Rectal smooth muscle tissue (tissue), 1 donor: ENCODE measurements around the gene GALNTL6.
"Not testable (repeated sequence)": the region's sequence is repeated elsewhere in the genome, so short reads cannot be mapped to it uniquely, and the experiment has no call there.

Source experiments
- H3K27ac ChIP-seq: one replicate; pipeline ENCODE4 v1.7.0; 2013; ENCODE audit warnings: low read depth, low read length, inconsistent platforms
- H3K27me3 ChIP-seq: one replicate; pipeline ENCODE4 v1.7.0; 2013; ENCODE audit warnings: low read length; ENCODE audit not compliant: control insufficient read depth, insufficient read depth
- H3K36me3 ChIP-seq: one replicate; pipeline ENCODE4 v1.7.0; 2013; ENCODE audit warnings: low read length; ENCODE audit not compliant: control insufficient read depth, insufficient read depth
- H3K4me1 ChIP-seq: one replicate; pipeline ENCODE4 v1.7.0; 2013; ENCODE audit warnings: low read length; ENCODE audit not compliant: control insufficient read depth, insufficient read depth
- H3K4me3 ChIP-seq: one replicate; pipeline ENCODE4 v1.7.0; 2013; ENCODE audit warnings: low read length
- H3K9ac ChIP-seq: one replicate; pipeline ENCODE4 v1.7.0; 2013; ENCODE audit warnings: low read length

The GALNTL6 gene

GRCh38 chr4:172725581-172725980, 912.4 kb downstream of the GALNTL6 start:
- H3K27ac ChIP-seq, result no peak overlapping the region

GRCh38 chr4:172726001-172726423, 912.8 kb downstream of the GALNTL6 start:
- no peak overlapping the region for H3K27ac ChIP-seq
- no peak overlapping the region for H3K4me3 ChIP-seq
- H3K36me3 ChIP-seq, result no peaks in the 10 kb centered on the region
- no peaks in the 10 kb centered on the region for H3K27me3 ChIP-seq
- H3K4me1 ChIP-seq, result no peaks in the 10 kb centered on the region
- no peak overlapping the region for H3K9ac ChIP-seq

More at GRCh38 chr4:172725581-172725980, 912.4 kb downstream of the GALNTL6 start:
- H3K36me3 ChIP-seq, result no peaks in the 10 kb centered on the region
- H3K27me3 ChIP-seq, result no peaks in the 10 kb centered on the region
- H3K4me1 ChIP-seq, result no peaks in the 10 kb centered on the region
- no peak overlapping the region for H3K9ac ChIP-seq
- no peak overlapping the region for H3K4me3 ChIP-seq

- H3K4me3 ChIP-seq, result no peak overlapping the region
- H3K4me1 ChIP-seq, result no peaks in the 10 kb centered on the region
- H3K27ac ChIP-seq, result no peak overlapping the region
- H3K9ac ChIP-seq, result no peak overlapping the region
- no peaks in the 10 kb centered on the region for H3K27me3 ChIP-seq
- H3K36me3 ChIP-seq, result no peaks in the 10 kb centered on the region
Measured at GRCh38 chr4:172727631-172728030, 914.4 kb downstream of the GALNTL6 start.

DNA sequence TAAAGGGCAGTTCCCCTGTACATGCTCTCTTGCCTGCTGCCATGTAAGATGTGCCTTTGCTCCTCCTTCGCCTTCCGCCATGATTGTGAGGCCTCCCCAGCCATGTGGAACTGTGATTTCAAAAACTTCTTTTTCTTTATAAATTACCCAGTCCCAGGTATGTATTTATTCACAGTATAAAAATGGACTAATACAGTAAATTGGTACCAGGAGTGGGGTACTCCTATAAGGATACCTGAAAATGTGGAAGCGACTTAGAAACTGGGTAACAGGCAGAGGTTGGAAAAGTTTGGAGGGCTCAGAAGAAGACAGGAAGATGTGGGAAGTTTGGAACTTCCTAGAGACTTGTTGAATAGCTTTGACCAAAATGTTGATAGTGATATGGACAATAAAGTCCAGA, 920.4 kb downstream of the GALNTL6 start:
- H3K27me3 ChIP-seq, H3K4me1 ChIP-seq, H3K9ac ChIP-seq, H3K27ac ChIP-seq, H3K36me3 ChIP-seq, H3K4me3 ChIP-seq: not testable (repeated sequence)

GRCh38 chr4:172734555-172734954, 921.4 kb downstream of the GALNTL6 start:
- H3K4me1 ChIP-seq, result no peaks in the 10 kb centered on the region
- no peak overlapping the region for H3K4me3 ChIP-seq
- no peak overlapping the region for H3K9ac ChIP-seq
- H3K27ac ChIP-seq, result no peak overlapping the region
- H3K27me3 ChIP-seq, result no peaks in the 10 kb centered on the region
- no peaks in the 10 kb centered on the region for H3K36me3 ChIP-seq

DNA sequence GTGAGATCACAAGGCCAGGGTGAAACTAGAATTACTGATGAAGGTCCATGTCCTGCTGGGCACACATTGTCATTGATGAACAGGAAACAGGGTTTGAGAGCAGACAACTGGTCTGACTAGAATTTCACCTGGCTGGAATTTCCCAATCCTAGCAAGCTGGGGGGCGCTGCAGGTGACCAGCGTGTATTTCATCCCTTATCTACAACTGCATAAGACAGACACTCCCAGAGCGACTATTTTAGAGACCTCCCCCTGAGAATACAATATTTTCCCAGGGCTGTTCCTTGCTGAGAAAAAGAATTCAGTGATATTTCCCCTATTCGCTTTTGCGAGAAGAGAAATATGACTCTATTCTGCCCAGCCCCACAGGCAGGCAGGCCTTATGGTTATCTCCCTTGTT, 922.8 kb downstream of the GALNTL6 start:
- H3K27ac ChIP-seq, result no peak overlapping the region
- no peak overlapping the region for H3K9ac ChIP-seq
- no peak overlapping the region for H3K4me3 ChIP-seq
- H3K27me3 ChIP-seq, result no peaks in the 10 kb centered on the region
- H3K4me1 ChIP-seq, result no peaks in the 10 kb centered on the region
- H3K36me3 ChIP-seq, result no peaks in the 10 kb centered on the region

DNA sequence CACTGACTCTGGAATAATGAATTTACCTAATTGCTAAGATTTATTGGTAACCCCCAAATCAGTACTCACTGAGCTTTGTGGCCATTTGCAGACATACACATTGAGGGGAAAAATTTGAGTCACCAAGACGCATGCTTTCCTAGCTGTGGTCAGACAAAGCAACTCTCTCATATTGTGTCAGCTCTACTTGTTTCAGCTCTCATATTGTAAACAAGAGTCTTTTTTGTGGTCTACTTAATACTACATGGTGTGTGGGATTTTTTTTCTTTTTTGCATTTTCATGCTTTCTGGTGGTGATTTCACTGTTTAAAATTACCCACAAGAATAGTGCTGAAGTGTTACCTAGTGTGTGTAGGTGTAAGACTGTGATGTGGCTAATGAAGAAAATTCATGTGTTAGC, 927.2 kb downstream of the GALNTL6 start:
- Histone ChIP-seq H3K27ac (no peak overlapping the region), H3K9ac (no peak overlapping the region), H3K27me3 (no peaks in the 10 kb centered on the region), H3K36me3 (no peaks in the 10 kb centered on the region), H3K4me1 (no peaks in the 10 kb centered on the region), H3K4me3 (no peak overlapping the region)

- Histone ChIP-seq H3K9ac (no peak overlapping the region), H3K4me3 (no peak overlapping the region), H3K4me1 (no peaks in the 10 kb centered on the region), H3K27ac (no peak overlapping the region), H3K27me3 (no peaks in the 10 kb centered on the region), H3K36me3 (no peaks in the 10 kb centered on the region)
Measured at GRCh38 chr4:172750910-172751309, 937.7 kb downstream of the GALNTL6 start.

DNA sequence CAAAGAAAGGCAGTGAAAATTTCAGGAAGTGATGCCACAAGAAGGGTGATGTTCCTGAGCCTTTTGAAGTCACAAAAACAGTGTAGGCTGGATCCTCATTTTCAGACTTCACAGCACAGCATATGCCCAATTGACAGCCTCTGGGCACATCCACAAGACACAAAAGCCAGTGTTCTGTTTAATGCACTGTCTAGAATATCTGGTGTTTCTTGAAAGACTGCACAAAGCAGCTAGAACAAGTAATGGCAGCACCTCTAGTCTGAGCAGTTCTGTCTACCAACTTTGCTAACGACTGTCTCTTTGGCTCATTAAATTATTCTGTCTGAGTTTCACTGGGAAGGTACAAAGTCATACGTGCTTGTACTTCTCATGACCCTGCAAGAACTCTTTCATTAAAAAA, 938.3 kb downstream of the GALNTL6 start:
- Histone ChIP-seq H3K36me3 (no peaks in the 10 kb centered on the region), H3K9ac (no peak overlapping the region), H3K27ac (no peak overlapping the region), H3K4me3 (no peak overlapping the region), H3K4me1 (no peaks in the 10 kb centered on the region), H3K27me3 (no peaks in the 10 kb centered on the region)

- Histone ChIP-seq H3K27me3 (no peaks in the 10 kb centered on the region), H3K36me3 (no peaks in the 10 kb centered on the region), H3K4me3 (no peak overlapping the region), H3K27ac (no peak overlapping the region), H3K9ac (no peak overlapping the region), H3K4me1 (no peaks in the 10 kb centered on the region)
Measured at GRCh38 chr4:172758586-172759340, 945.6 kb downstream of the GALNTL6 start.

- no peak overlapping the region for H3K27ac ChIP-seq
- no peak overlapping the region for H3K4me3 ChIP-seq
- no peak overlapping the region for H3K9ac ChIP-seq
- no peaks in the 10 kb centered on the region for H3K4me1 ChIP-seq
- no peaks in the 10 kb centered on the region for H3K27me3 ChIP-seq
- H3K36me3 ChIP-seq, result no peaks in the 10 kb centered on the region
Measured at GRCh38 chr4:172760512-172760911, 947.3 kb downstream of the GALNTL6 start.

DNA sequence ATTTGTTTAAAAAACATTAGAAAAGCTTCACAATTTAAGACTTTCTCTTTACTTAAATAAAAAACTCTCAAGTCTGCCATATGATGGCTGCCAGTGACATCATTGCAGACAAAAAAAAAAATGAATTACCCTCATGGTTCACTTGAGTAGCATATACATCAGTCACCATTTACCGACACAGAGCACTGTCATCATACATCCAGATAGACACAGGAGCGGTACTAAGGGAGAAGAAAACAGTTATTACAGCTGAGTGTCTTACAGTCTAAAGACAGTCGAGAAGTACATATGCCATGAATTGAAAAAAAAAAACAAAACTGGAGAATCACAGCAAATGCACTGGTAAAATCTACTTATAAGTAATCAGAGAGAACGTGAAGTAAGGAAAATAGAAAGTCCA, 949.7 kb downstream of the GALNTL6 start:
- H3K9ac ChIP-seq, result no peak overlapping the region
- no peaks in the 10 kb centered on the region for H3K4me1 ChIP-seq
- no peaks in the 10 kb centered on the region for H3K36me3 ChIP-seq
- H3K4me3 ChIP-seq, result no peak overlapping the region
- no peak overlapping the region for H3K27ac ChIP-seq
- H3K27me3 ChIP-seq, result no peaks in the 10 kb centered on the region

DNA sequence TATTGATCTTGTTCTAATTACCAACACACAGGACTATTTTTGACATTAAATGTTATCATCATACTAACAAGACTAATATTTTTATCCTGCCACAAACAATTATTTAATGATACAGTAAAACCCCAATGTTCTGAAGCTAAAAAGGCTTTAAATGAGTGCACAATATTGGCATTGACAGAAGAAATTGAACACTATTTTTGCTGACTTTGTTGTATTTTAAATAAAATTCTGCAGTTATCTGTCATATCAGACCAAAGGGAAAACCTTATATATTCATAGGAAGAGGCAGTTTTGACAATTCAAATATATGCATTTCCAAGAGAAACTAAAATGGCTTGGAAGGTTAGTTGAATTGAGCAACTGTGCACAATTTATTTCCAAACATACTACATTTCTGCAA, 957.6 kb downstream of the GALNTL6 start:
- no peak overlapping the region for H3K4me3 ChIP-seq
- H3K9ac ChIP-seq, result no peak overlapping the region
- no peaks in the 10 kb centered on the region for H3K4me1 ChIP-seq
- no peak overlapping the region for H3K27ac ChIP-seq
- no peaks in the 10 kb centered on the region for H3K36me3 ChIP-seq
- H3K27me3 ChIP-seq, result no peaks in the 10 kb centered on the region
